Prostate gland (tissue), 2 donors: ENCODE measurements around the gene PLA2G4C. TPM values are rescaled to one million over a fixed set of nuclear protein-coding genes. Genes with fewer than 3 reads are reported as not detected.

Experiments used
- DNase-seq: peaks from one replicate; pipeline ENCODE4 v3.0.0-alpha.2; 2019; ENCODE audit warnings: low spot score
- H3K27ac ChIP-seq, 2 donors: fragments of 200-600 bp; sonication (generic); 2 replicates each; pipeline ENCODE4 v1.5.1; 2017 to 2019
- H3K27me3 ChIP-seq: fragments of 200-600 bp; sonication (generic); replicated peaks from 2 replicates; pipeline ENCODE4 v1.5.1; 2019; ENCODE audit not compliant: insufficient read depth
- H3K36me3 ChIP-seq, 2 donors: fragments of 200-600 bp; sonication (generic); 1 replicate in 1 of 2; 2 replicates in 1 of 2; pipeline versions ENCODE4 v1.5.1 to v1.8.1; 2017 to 2019
- H3K4me1 ChIP-seq: fragments of 200-600 bp; sonication (generic); replicated peaks from 2 replicates; pipeline ENCODE4 v1.5.1; 2019
- H3K4me3 ChIP-seq, 2 donors: fragments of 200-600 bp; sonication (generic); 2 replicates each; pipeline ENCODE4 v1.5.1; 2017 to 2019
- H3K9me3 ChIP-seq: fragments of 200-600 bp; sonication (generic); 2 replicates; pipeline ENCODE4 v1.5.1; 2017
- POLR2A ChIP-seq: fragments of 450-650 bp; IDR thresholded peaks from one replicate; pipeline ENCODE4 v1.6.1; 2016; ENCODE audit warnings: antibody characterized with exemption, mild to moderate bottlenecking
- POLR2AphosphoS5 ChIP-seq: sonication (generic); formaldehyde crosslinking; IDR thresholded peaks from one replicate; pipeline ENCODE4 v1.6.1; 2017; ENCODE audit warnings: antibody characterized with exemption
- WGBS: methylation state at CpG from one replicate; pipeline ENCODE4 v1.1.5; 2018; 5-methylcytosine and 5-hydroxymethylcytosine counted together
- intact Hi-C: fragments of 100-400 bp; cut with DNase I; formaldehyde crosslinking; loops from one replicate; pipeline ENCODE4 v1.14.2; 2022
- total RNA-seq, 2 donors: library from RNA; depleted of rRNA; stranded (reverse); fragments of >200 nt; gene quantifications; one replicate each; pipeline ENCODE4 v1.1.0, GENCODE V29; 2016
- TF ChIP-seq, protein P1 (sequence below), 4 experiments: fragments of 200-600 bp in 2 of 4; fragments of 450-650 bp in 2 of 4; sonication (generic) in 2 of 4; IDR thresholded peaks; 1 replicate in 3 of 4; 2 replicates in 1 of 4; pipeline ENCODE4 v1.5.1; 2016 to 2019; ENCODE audit warnings: antibody characterized with exemption in 4 of 4, mild to moderate bottlenecking in 2 of 4, moderate library complexity in 2 of 4

The PLA2G4C gene
- total RNA-seq, 2 donors from 2014 or later: 11.0 to 27.3 TPM

DNA sequence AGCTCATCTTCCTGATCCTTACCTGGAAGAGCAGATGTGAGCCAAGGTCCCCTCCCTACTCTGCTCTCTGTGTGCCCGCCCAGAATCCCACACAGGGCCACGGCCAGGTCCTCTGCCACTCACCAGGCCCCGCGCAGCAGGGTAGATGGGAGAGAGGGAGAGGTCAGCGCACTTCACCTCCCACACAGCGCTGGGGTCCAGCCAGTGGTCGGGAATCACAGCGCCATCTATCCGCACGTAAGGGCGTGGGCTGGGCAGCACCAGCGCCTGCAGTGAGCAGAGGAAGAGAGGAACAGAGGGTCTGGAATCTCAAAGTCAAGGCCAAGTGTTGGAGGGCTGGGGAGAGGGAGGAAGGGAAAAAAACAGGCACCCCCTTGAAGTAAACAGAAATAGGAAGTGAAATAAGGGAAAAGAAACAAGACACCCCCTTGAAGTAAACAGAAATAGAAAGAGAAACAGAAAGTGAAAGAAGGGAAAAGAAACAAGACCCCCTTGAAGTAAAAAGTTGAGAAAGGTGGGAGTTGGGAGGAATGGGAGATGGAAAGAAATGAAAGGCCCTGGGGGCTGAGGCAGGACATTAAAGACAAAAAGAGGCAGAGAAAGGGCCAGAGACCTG lies 7.0 kb upstream of the PLA2G4C start:
- H3K4me1 ChIP-seq: no peaks in the 10 kb centered on the region
- no peaks in the 10 kb centered on the region for H3K27me3 ChIP-seq
- H3K9me3 ChIP-seq: no peaks in the 10 kb centered on the region
- H3K4me3 ChIP-seq: no peak overlapping the region
- TF ChIP-seq POLR2A (no peak), POLR2AphosphoS5 (no peak)
- TF ChIP-seq, protein P1, sequence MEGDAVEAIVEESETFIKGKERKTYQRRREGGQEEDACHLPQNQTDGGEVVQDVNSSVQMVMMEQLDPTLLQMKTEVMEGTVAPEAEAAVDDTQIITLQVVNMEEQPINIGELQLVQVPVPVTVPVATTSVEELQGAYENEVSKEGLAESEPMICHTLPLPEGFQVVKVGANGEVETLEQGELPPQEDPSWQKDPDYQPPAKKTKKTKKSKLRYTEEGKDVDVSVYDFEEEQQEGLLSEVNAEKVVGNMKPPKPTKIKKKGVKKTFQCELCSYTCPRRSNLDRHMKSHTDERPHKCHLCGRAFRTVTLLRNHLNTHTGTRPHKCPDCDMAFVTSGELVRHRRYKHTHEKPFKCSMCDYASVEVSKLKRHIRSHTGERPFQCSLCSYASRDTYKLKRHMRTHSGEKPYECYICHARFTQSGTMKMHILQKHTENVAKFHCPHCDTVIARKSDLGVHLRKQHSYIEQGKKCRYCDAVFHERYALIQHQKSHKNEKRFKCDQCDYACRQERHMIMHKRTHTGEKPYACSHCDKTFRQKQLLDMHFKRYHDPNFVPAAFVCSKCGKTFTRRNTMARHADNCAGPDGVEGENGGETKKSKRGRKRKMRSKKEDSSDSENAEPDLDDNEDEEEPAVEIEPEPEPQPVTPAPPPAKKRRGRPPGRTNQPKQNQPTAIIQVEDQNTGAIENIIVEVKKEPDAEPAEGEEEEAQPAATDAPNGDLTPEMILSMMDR (IDR thresholded peaks at IDR 0.05): no peak
- no peak overlapping the region for H3K27ac ChIP-seq
- WGBS: 88% methylated on average over 12 of the region's 12 CpGs
- no peaks in the 10 kb centered on the region for H3K36me3 ChIP-seq
- DNase-seq: no peak
- intact Hi-C loops: no loop called here

DNA sequence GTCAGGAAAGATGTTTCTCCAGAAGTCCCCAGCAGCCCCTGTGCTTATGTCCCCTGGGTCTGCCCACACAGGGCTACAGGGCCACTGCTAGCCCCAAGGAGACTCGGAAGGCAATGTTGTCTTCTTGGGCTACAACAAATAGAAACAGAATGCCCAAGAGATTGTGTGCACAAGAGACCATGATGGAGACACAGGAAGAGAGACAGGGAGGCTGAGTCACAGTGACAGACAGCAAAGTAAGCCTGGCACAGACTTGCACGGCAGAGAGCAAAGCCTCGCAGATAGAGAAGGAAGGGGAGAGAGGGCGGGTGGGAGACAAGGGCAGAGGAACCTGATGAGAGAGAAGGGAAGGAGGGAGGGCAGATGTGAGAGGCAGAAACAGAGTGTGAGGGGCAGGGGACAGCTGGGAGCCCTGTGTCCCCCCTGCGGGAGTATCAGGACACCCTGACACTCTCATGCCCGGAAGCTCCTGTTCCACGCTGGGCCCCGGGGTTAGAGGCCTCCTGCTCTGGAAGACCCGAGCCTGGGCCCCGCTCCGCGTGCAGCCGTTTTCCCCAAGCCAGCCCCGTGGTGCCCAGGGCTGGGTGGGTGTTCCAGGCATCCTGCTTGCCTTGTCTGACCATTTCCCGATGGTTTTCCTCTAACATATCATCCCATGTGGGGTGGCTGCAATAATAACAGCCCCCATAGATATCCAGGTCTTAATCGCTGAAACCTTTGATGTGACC lies 2.7 kb upstream of the PLA2G4C start:
- no peaks in the 10 kb centered on the region for H3K9me3 ChIP-seq
- intact Hi-C loops: loop anchor here (2.0 kb wide), 1 partner anchor 37 kb away; no protein-coding TSS in a partner anchor
- H3K4me1 ChIP-seq: peaks cover 4% of the 10 kb centered on the region
- no peak overlapping the region for H3K27ac ChIP-seq
- TF ChIP-seq POLR2A: no peak
- no peak for TF ChIP-seq POLR2AphosphoS5
- TF ChIP-seq, protein P1 (IDR thresholded peaks at IDR 0.05): no peak
- no peak overlapping the region for H3K4me3 ChIP-seq
- no peaks in the 10 kb centered on the region for H3K36me3 ChIP-seq
- H3K27me3 ChIP-seq: no peaks in the 10 kb centered on the region
- no peak for DNase-seq
- WGBS: 84% methylated on average over 16 of the region's 16 CpGs

DNA sequence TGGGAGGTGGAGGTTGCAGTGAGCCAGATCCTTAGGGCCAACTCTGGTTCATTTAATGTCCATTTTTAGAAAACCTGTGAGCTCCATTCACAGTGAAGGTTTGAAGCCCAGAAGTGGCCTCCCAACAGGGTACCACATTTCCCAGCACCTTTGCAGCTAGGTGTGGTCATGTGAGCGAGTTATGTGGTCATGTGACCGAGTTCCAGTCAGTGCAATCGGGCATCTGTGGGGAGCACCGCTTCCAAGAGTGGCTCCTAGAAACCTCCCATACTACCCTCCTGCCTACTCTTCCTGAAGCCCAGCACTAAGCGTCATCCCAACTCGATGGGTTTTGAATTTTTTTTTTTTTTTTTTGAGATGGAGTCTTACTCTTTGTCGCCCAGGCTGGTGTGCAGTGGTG lies 663 bp upstream of the PLA2G4C start:
- no peak for DNase-seq
- intact Hi-C loops: no loop called here
- Histone ChIP-seq H3K27ac (peak overlapping the region; percentile 88 to 94), H3K9me3 (no peaks in the 10 kb centered on the region), H3K4me1 (peaks cover 4% of the 10 kb centered on the region), H3K27me3 (no peaks in the 10 kb centered on the region), H3K4me3 (no peak overlapping the region), H3K36me3 (no peaks in the 10 kb centered on the region)
- WGBS: 60% methylated on average over 7 of the region's 7 CpGs
- TF ChIP-seq POLR2AphosphoS5 (no peak), POLR2A (no peak)
- TF ChIP-seq, protein P1 (IDR thresholded peaks at IDR 0.05): no peak

DNA sequence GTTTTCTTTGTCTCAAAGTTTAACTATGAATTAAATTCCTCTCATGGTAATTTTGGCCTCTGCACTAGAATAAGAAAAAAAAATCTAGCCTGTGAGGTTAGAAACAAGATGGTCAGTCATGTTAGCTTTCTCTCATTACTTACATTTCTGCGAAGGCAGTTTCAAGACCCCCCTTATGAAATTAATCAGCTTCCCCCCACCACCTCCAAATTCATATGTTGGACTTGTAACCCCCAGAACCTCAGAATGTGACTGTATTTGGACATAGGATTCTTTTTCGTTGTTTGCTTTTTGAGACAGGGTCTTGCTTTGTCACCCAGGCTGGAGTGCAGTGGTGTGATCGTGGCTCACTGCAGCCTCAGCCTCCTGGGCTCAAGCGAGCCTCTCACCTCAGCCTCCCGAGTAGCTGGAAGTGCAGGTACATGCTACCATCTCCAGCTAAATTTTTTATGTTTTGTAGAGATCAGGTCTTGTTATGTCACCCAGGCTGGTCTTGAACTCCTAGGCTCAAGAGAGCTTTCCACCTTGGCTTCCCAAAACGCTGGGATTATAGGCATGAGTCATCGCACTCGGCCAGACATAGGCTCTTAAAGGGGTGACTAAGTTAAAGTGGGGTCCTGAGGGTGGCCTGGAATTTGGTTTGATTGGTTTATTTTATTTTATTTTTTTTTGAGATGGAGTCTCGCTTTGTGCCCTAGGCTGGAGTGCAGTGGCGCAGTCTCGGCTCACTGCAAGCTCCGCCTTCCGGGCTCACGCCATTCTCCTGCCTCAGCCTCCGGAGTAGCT lies 1.4 kb downstream of the PLA2G4C start:
- H3K4me1 ChIP-seq: peaks cover 4% of the 10 kb centered on the region
- intact Hi-C loops: loop anchor here (10.0 kb wide), 1 partner anchor 146 kb away; the partner anchor contains the start of gene CARD8
- no peak overlapping the region for H3K4me3 ChIP-seq
- 81% methylated on average over 15 of the region's 15 CpGs for WGBS
- no peak for DNase-seq
- no peaks in the 10 kb centered on the region for H3K9me3 ChIP-seq
- no peaks in the 10 kb centered on the region for H3K36me3 ChIP-seq
- H3K27me3 ChIP-seq: no peaks in the 10 kb centered on the region
- no peak overlapping the region for H3K27ac ChIP-seq
- TF ChIP-seq POLR2A (no peak), POLR2AphosphoS5 (no peak)
- TF ChIP-seq, protein P1 (IDR thresholded peaks at IDR 0.05): no peak
